Medulla oblongata (tissue), 1 donor: ENCODE results near the gene RAD23B.
A peak's percentile ranks its signal among the peaks of the same experiment; 100 is the strongest.
"Not testable (repeated sequence)": the region's sequence is repeated elsewhere in the genome, so short reads cannot be mapped to it uniquely, and the experiment has no call there.

Experiments used
- DNase-seq: peaks from one replicate; pipeline ENCODE4 v3.0.0-alpha.2; 2015; ENCODE audit errors: extremely low spot score

The RAD23B gene

DNA sequence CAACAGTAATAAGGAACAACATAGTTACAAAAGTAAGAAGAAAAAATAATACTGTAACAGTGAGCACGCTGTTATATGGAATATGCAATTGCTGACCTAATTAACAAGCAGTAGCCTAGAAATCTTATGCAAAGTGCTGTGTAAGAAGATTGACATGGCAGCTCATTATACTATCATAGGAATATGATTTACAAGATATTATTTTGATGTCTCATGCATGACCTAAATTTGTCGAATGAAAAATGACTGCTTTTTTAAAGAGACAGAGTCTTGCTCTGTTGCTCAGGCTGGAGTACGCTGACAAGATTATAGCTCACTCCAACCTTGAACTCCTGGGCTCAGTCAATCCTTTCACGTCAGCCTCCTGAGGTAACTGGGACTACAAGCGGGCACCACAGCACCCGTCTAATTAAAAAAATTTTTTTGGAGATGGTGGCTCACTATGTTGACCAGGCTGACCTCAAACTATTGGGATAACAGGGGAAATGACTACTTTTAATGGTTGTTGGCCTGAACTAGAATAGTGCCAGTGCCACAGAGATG lies 10.5 kb downstream of the RAD23B start:
- DNase-seq = no peak

DNA sequence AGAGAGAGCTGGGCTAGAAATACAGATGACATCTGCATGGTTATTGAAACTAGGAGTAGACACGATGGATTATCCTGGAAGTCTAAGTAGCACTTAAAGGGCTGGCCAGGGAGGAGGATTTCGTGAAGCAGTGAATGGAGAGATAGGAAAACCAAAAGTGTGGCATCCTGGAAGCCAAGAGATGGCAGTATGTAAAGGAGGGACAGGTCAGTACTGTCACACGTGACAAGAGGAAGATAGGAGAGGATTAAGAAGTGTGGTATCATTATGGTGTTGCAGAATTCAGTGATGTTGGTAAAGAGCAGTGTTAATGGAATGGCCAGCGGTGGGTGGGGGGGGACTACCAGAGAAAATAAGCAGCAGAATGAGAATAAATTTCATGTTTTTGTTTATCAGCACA lies 11.7 kb downstream of the RAD23B start:
- DNase-seq = no peak

DNA sequence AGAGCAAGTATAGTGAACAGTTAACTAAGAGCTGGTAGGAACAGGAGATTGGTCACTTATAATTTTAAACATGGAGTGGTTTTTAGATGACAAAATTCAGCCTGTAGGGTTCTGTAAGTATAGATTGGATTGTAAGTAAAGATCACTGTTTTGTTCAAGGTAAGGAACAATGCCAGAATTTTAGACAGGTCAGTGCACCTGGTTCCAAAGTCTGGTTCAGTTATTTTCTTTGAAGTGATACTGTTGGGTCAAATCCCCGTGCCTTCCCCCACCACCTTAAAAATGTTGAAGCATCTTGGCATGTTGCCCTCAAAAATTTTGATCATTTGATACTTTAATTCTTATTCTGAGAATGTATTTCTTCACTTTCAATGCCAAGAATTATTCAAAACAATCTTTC lies 12.9 kb downstream of the RAD23B start:
- no peak for DNase-seq

DNA sequence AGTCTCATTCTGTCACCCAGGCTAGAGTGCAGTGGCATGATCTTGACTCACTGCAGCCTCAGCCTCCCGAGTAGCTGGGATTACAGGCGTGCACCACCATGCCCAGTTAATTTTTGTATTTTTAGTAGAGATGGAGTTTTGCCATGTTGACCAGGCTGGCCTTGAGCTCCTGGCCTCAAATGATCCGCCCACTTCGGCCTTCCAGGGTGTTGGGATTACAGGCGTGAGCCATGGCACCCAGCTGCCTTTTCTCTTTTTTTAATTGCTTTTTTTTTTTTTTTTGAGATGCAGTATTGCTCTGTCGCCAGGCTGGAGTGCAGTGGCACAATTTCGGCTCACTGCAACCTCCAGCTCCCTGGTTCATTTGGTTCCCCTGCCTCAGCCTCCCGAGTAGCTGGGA lies 13.5 kb downstream of the RAD23B start:
- not testable (repeated sequence) for DNase-seq

DNA sequence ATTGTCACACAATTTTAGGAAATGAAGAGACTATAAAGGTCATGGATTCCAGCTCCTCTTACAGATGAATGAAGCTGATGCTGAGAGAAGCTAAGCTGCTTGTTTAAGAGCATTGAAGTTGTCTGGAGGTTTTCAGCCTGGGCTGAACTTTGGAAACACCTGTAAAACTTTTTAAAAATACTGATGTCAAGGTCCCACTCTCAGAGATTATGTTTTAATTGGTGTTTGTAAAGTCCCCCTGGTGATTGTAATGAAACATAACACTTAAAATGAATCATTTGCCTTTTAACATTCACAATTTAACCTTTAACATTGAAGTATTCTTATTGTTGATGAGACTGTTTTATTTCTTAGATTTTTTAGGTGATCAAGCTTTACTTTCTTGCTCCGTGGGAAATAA lies 16.4 kb downstream of the RAD23B start:
- no peak for DNase-seq

DNA sequence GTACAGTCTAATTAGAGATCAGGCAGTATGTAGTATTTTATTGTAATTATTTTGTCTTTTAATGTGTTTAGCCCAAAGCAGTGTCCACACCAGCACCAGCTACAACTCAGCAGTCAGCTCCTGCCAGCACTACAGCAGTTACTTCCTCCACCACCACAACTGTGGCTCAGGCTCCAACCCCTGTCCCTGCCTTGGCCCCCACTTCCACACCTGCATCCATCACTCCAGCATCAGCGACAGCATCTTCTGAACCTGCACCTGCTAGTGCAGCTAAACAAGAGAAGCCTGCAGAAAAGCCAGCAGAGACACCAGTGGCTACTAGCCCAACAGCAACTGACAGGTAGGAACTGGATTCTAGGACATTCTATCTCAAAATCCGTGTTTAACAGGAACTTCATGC lies 23.2 kb downstream of the RAD23B start:
- DNase-seq = no peak

DNA sequence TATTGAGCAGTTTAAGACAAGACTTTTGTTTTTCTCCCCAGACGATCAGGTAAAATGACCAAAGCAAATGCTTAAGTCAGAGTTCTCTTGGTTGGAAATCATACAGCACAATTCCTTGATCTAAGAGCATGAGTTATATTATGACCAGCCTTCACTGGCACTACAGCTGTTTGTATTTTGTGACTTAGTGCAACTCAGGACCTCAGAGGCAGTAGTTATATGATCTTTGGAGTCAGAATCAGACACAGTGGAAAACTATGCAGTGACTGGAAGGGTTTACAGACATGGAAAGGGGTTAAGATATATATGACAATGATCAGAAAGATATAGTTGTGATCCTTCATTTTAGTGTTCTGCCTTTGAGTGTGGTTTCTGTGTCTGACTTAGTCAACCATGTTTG lies 24.3 kb downstream of the RAD23B start:
- DNase-seq = no peak

DNA sequence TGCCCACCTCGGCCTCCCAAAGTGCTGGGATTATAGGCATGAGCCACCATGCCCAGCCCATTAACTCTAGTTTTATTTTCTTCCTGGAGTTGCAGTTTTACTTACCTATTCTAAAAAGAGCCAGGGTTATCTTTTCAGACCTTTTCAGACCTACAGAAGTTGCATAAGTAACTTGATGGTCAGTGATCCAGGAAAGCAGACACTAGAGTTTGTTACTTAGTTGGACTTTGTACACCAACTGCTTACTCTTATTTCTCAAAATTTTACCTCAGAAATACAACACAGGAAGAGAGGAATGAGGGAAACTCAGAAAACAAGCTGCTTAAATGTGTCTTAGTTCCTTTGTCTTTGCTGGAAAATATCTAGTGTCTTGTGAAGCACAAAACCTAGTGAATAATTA lies 25.4 kb downstream of the RAD23B start:
- no peak for DNase-seq

DNA sequence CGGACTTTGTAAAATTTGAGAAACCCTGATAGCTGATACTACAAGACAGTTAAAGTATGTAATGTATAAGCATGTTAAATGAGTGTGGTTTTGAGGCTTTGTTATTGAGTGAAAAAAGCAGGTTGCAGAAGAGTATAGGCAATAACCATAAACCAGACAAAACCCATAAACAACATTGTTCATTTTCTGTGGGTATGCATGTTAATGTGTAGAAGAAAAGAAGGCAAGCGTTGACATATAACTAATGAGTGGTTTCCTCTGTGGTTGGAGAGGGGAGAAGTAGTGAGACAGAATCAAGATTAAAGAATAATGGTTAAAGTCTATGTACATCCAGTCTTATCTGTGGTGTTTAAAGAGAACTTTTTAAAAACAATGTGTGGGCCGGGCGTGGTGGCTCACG lies 26.2 kb downstream of the RAD23B start:
- DNase-seq = no peak

DNA sequence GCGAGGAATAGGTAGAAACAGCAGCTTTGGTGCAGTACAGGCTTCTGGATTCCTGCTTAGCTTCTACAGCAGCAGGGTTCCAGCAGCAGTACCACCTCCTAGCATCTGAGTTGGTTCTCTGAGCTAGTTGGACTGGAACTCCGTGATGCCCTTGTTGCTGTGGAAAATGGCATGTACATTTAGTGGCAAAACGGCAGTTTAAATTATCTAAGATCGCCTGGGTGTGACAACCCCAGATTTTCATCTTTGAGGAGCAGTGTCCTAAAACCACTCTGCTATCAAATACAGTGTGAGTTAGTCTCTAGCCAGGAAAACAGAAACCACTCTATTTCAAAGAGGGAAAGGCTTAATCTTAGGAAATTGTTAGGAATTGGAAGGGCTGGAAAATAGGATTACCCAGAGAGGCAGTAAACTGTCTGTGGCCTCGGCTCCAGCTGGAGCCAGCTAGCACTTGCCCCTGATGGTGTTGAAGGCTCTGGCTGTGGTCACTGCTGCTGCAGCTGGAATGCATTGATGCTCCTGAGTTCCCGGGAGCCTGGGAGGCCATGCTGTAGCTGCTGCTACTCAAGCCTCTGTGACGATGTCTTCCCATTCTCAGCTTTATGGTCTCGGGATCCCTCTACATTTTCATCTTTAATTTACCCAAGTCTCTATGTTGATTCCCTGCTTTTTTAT lies 29.4 kb downstream of the RAD23B start:
- peak; percentile 7 for DNase-seq

DNA sequence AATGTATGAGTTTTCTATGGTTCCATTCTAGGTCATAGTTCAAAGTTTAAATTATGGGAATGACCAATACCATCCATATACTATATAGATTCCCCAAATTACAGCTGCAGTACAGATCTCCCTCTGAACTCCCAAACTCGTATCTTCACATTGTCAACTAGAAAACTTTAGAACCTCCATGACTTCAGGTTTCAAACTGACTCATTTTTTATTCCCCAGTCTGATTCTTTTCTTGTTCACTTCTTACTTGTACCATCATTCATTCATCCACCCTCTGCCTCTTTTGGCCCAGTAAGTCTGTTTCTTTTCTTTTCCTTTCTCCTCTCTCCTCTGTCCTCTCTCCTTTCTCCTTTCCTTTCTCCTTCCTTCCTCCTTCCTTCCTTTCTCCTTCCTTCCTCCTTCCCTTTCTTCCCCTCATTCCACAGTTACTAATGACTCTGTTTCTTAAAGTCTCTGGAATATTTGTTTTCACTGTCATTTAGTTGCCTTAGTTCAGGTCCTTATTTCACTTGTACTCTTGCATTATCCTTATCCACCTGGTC lies 30.5 kb downstream of the RAD23B start:
- no peak for DNase-seq

DNA sequence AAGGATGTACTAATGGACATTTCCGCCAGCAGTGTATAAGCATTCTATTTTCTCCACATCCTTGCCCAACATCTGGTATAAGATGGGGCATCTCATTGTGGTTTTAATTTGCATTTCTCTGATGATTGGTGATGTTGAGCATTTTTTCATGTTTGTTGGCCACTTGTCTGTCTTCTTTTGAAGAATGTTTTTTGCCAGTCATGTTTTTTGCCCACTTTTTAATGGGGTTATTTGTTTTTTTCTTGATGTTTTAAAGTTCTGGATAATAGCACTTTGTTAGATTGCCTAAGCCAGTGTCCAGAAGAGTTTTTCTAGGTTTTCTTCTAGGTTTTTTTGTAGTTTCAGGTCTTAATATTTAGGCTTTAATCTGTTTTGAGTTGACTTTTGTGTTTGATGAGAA lies 31.7 kb downstream of the RAD23B start:
- DNase-seq = no peak

DNA sequence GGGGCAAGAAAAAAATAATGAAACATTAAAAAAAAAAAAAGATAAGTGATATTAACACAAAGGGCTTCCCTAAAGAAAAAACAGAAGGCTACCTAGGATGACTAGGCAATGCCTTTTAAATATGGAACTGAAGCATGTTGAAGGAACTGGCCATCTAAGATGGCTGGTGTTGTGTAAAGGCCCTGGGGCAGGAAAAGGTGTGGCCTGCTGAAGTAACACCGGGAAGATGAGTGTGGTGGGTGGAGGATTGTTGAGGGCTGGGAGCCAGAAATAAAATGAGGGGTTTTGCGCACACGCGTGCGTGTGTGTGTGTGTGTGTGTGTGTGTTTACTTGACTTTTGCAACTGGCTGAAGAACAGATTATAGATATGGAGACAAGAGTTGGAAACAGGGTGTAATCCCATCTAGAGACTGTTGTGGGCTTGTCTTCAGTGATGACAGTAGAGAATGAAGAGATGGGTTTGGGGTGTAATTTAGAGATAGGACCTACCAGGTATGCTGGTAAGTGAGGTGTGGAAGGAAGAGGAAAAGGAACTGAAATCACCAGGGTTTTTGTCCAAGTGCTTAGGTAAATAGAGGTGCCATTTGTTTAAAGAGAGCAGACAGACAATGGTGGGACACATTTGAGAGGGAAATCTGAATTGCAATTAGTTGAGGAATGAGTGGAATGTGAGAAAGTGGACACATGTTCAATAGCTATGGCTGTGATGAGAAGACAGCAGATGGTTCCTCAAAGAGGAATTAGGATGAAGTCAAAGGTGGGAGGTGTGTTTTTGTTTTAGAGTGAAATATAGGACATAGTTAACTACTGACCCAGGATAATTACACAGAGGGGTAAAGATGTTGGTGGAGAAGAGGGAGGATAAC lies 33.9 kb downstream of the RAD23B start:
- no peak for DNase-seq

DNA sequence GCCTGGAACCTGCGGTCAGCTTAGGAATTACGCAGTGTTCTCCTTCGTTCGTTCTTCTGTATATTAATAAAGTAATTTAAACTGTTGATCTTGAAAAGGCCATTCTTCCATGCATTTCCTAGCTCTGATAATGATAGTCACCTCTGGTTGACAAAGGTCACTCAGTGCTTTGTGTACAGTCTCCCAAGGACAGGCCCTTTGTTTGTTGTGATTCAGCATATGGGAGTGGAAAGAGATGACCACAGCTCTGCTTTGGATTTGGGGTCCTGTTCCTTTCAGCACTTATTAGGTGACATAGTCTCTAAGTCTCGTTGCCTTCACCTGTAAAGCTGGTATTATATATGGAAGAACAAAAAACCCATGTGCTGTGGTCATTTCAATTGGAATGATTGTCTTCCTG lies 39.6 kb downstream of the RAD23B start:
- DNase-seq = no peak

DNA sequence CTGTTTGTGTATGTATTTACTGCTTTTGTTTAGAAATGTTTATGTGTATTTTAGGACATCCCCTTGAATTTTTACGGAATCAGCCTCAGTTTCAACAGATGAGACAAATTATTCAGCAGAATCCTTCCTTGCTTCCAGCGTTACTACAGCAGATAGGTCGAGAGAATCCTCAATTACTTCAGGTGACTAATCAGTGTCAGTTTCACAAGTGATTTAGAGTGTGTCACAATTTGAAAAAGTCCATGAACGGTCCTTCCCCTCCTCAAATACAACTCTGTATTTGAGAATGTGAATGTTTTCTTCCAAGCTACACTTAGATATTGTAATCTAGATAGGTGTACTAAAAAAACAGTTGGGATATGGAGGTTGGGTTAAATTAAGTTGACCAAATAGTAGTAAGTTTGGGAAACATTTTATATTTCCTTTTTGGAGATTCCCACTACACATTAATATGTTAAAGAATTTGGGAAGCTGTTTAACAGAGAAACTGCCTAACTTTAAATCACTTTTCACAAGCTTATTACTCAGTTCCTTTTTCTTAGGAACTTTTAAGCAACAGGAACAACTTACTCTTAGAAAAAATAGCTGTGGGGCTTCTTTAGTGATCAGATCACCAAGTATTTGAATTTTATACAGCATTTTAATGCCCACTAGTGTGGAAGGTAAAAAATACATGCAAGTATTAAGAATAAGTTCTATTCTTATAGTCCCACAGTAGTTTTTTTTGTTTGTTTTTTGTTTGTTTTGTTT lies 40.9 kb downstream of the RAD23B start:
- no peak for DNase-seq

DNA sequence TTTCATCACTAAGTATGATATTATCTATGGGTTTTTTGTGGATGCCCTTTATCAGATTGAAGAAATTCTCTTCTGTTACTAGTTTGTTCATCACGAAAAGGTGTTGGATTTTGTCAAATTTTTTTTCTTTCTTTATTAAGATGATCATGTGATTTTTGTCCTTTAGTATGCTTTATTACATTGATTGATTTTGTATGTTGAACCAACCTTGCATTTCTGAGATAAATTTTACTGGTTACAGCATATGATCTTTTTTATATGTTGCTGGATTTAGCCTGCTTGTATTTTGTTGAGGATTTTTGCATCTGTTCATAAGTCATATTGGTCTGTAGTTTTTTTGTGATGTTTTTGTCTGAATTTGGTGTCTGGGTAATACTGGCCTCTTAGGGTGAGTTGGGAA lies 42.8 kb downstream of the RAD23B start:
- DNase-seq = no peak

DNA sequence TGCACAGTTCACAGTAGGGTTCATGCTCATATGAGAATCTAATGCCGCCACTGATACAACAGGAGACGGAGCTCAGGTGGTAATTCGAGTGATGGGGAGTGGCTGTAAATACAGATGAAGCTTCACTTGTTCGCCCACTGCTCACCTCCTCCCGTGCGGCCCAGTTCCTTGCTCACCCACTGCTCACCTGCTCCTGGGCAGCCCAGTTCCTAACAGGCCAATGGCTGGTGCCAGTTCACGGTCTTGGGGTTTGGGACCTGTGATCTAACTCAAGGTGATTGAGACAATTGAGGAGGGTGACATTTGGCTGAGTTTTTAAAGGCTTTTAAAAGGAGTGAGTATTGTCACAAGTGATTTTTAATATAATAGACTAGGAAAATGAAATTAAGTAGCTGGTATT lies 45.4 kb downstream of the RAD23B start:
- no peak for DNase-seq

DNA sequence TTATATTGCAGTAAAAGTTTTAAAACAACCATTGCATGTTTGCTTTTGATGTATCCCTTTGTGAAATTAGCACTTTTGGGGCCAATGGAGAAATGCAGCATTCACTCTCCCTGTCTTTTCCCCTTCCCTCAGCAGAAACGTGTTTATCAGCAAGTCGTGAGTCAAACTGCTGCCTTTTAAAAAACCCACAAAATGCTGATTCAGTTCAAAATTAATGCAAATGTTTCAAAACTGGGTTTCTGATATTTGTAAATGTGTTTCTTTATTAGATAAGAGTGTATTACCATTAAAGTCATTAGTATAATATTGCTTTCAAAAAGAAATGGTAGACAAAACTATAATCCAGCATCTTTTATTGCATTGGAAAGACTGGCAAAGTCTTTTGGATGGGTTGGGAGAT lies 47.3 kb downstream of the RAD23B start:
- DNase-seq = no peak

DNA sequence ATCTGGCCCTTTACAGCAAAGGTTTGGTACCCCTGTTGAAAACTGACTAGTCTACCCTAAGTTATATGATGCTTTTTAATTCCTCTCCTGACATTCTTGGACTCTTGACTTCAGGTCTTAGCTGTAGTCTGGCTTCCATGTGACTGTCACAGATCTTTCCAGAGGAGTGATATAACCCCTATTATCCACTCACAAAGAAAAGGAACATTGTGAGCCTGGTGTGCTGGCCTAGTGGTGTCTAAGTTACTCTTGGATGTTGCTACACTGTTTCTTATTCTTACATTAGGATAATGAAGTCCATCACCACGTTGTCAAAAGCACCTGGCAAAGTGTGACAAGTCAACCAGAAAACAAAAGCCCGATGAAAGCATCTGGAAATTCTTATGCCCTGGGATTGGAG lies 49.8 kb downstream of the RAD23B start:
- DNase-seq = peak; percentile 42

DNA sequence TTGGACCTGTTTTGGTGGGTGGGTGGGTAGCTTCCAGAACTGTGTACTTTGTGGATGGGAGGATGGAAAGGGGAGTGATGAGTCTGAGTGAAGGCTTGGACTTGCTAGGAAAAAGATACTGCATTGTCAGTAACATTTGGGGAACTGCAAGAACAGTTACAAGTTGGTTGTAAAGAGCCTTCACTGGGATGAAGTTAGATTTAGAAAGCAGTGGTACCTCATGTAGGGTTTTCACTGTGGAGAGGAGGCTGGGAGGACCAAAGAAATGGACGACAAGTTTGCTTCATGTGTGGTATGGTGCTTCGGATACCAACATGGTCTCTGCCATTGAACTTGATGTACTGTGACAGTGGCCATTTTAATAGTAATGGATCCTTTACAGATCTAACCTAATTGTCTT lies 50.3 kb downstream of the RAD23B start:
- DNase-seq = no peak

DNA sequence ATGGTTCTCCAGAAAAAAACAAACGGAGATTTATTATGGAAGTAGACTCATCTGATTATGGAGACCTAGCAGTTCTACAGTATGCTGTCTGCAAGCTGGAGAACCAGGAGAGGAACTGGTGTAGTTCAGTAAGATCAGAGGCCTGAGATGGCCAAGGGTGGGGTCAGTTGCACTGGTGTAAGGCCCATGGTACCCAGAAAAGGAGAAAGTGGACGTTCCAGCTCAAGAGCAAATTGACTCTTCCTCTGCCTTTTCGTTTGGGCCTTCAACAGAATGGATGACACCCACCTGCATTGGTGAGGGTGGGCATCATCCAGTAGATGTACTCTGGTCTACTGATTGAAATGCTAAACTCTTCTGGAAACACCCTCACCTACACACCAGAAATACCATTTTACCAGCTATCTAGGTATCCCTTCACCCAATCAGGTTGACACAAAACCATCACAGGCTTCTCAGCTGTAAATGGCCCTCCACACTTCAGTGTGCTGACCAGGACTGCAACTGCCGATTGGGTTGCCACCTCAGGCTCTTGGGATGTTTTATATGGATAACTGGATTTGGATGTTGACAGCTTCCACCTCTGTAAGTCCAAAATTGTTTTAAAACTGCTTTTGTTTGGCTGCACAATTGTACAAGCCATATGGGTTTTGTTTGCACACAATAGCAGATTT lies 51.2 kb downstream of the RAD23B start:
- DNase-seq = no peak

DNA sequence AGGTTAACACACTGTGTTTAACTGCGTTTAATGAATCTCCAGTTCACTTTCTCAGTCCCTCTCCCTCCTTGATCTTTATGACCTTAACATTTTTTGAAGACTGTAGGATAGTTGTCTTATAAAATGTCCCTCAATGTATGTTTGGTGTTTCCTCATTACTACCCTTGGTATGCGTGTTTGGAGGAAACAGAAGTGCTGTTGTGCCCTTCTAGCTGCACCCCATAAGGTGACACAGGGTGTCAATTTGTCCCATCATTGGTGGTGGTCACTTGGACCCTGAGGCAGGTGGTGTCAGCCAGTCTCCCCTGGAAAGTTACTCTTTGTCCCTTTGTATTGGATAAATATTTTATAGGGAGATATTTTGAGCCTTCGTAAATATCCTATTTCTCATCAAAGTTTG lies 52.3 kb downstream of the RAD23B start:
- DNase-seq = no peak
